ENCODE data around the gene IGSF21. TPM values are rescaled to one million over a fixed set of nuclear protein-coding genes. Genes with fewer than 3 reads are reported as not detected.

Gene IGSF21
- total RNA-seq, 1 experiment from 2014 or later = 30.5 TPM

- ATAC-seq = no peak
- no peaks in the 10 kb centered on the region for H3K9me3 Mint-ChIP-seq
- H3K27ac Mint-ChIP-seq = no peak overlapping the region
- ChIA-PET POLR2A (interaction anchor here (0.6 kb wide), 2 partner anchors 298 to 315 kb away, joined by 3 to 4 read pairs; no protein-coding TSS in a partner anchor), CTCF (interaction anchor here (0.5 to 6.8 kb wide), 34 partner anchors 10 to 642 kb away, joined by 3 to 75 read pairs (median 4); partner anchors contain the start of gene IGSF21)
- H3K4me3 Mint-ChIP-seq = no peak overlapping the region
- peaks cover 31% of the 10 kb centered on the region for H3K4me1 Mint-ChIP-seq
- DNase-seq (ENCODE audit: low spot score) = peak; percentile 77
- H3K36me3 Mint-ChIP-seq = no peaks in the 10 kb centered on the region
- H3K27me3 Mint-ChIP-seq (ENCODE audit: low read depth) = no peaks in the 10 kb centered on the region
- TF ChIP-seq NFE2L1 (CRISPR knock-in tag; IDR thresholded peaks at IDR 0.05) (no peak), ZNF423 (CRISPR knock-in tag; IDR thresholded peaks at IDR 0.05) (peak; percentile 16; the same call in 1 of the 2 replicates), CTCF (IDR thresholded peaks at IDR 0.05) (peak; percentile 91)
Measured at GRCh38 chr1:18302788-18303413, 195.3 kb downstream of the IGSF21 start.

- Mint-ChIP-seq H3K4me1 (peaks cover 17% of the 10 kb centered on the region), H3K36me3 (no peaks in the 10 kb centered on the region), H3K27me3 (ENCODE audit: low read depth) (no peaks in the 10 kb centered on the region), H3K4me3 (no peak overlapping the region), H3K27ac (no peak overlapping the region), H3K9me3 (no peaks in the 10 kb centered on the region)
- POLR2A ChIA-PET = interaction anchor here (0.6 kb wide), 1 partner anchor 242 kb away, joined by 5 read pairs; no protein-coding TSS in a partner anchor
- DNase-seq (ENCODE audit: low spot score) = no peak
- no peak for ATAC-seq
- CTCF ChIA-PET = interaction anchor here (1.4 to 6.8 kb wide), 3 partner anchors 18 to 271 kb away, joined by 4 to 75 read pairs (median 19); no protein-coding TSS in a partner anchor
- TF ChIP-seq PREB (CRISPR knock-in tag; IDR thresholded peaks at IDR 0.05; ENCODE audit: borderline replicate concordance) = no peak
- TF ChIP-seq AR (CRISPR knock-in tag; IDR thresholded peaks at IDR 0.05) = no peak
- TF ChIP-seq ELF4 (CRISPR knock-in tag; IDR thresholded peaks at IDR 0.05; ENCODE audit: low read depth) = no peak
- no peak for TF ChIP-seq GRHL2 (CRISPR knock-in tag; IDR thresholded peaks at IDR 0.05; ENCODE audit: insufficient replicate concordance, severe bottlenecking)
- no peak for TF ChIP-seq ZNF219 (CRISPR knock-in tag; IDR thresholded peaks at IDR 0.05; ENCODE audit: borderline replicate concordance)
- TF ChIP-seq HMGA2 (CRISPR knock-in tag; IDR thresholded peaks at IDR 0.05) = no peak
- TF ChIP-seq NFYB (CRISPR knock-in tag; conservative IDR thresholded peaks at IDR 0.05; ENCODE audit: low read depth) = no peak
- TF ChIP-seq FOXJ3 (CRISPR knock-in tag; IDR thresholded peaks at IDR 0.05; ENCODE audit: borderline replicate concordance) = no peak
- TF ChIP-seq USF1 (CRISPR knock-in tag; IDR thresholded peaks at IDR 0.05) = no peak
- TF ChIP-seq JAZF1 (CRISPR knock-in tag; IDR thresholded peaks at IDR 0.05) = no peak
- no peak for TF ChIP-seq ATF2 (CRISPR knock-in tag; IDR thresholded peaks at IDR 0.05; ENCODE audit: borderline replicate concordance, low read depth)
- TF ChIP-seq E2F4 (CRISPR knock-in tag; IDR thresholded peaks at IDR 0.05; ENCODE audit: borderline replicate concordance, low read depth) = no peak
- TF ChIP-seq ZNF512 (CRISPR knock-in tag; IDR thresholded peaks at IDR 0.05; ENCODE audit: borderline replicate concordance) = no peak
- TF ChIP-seq GABPB1 (CRISPR knock-in tag; IDR thresholded peaks at IDR 0.05) = no peak
- TF ChIP-seq ETV6 (CRISPR knock-in tag; IDR thresholded peaks at IDR 0.05) = no peak
Measured at GRCh38 chr1:18304151-18304869, 196.7 kb downstream of the IGSF21 start.

Data from WTC11 (cell line).